Sigmoid colon (tissue), 4 donors: ENCODE measurements around the gene SOX6.

ENCODE experiments used
- CTCF ChIP-seq, 4 experiments: fragments of 450-650 bp in 3 of 4; fragments of 200-600 bp in 1 of 4; IDR thresholded peaks; one replicate each; pipeline ENCODE4 v1.5.1; 2016 to 2019; ENCODE audit warnings: antibody characterized with exemption in 4 of 4, mild to moderate bottlenecking in 3 of 4, moderate library complexity in 2 of 4
- EP300 ChIP-seq, 4 donors: sonication (generic); formaldehyde crosslinking; IDR thresholded peaks; one replicate each; pipeline ENCODE4 v1.6.1; 2017; ENCODE audit warnings: antibody characterized with exemption in 4 of 4

DNA sequence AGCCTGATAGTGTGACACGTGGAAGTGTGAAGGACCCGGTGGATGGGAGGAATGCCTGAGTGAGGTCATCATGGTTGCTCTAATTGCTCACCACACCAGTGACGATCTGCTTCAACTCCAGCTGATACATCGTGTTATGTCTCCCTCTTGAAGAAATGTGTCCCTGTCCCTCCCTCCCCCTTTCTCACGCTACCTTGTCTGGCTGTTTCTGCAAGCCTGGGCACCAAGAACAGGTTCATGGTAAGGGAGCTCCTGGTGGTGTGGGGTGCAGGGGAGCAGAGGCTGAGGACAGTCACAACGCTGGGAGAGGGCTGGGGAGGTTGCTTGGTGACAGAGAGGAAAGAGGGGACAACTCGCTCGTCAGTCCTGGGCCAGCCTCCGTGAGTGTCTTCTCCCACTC, 413.4 kb downstream of the SOX6 start:
- no peak for TF ChIP-seq EP300 (IDR thresholded peaks at IDR 0.05)
- no peak for TF ChIP-seq CTCF (IDR thresholded peaks at IDR 0.05)
